Mononuclear cell (primary cell): Measurements from ENCODE around the gene LRP3. TPM values are rescaled to one million over a fixed set of nuclear protein-coding genes. Genes with fewer than 3 reads are reported as not detected.
"Not testable (repeated sequence)": the region's sequence is repeated elsewhere in the genome, so short reads cannot be mapped to it uniquely, and the experiment has no call there.

Experiments used
- H3K27me3 ChIP-seq: 2 replicates; pipeline ENCODE4 v1.6.0; 2011; ENCODE audit warnings: low read length, control low read depth; ENCODE audit not compliant: insufficient read depth
- H3K4me1 ChIP-seq: 2 replicates; pipeline ENCODE4 v1.5.1; 2011; ENCODE audit warnings: mild to moderate bottlenecking, low read length, control low read depth; ENCODE audit not compliant: insufficient read depth
- H3K4me3 ChIP-seq: 2 replicates; pipeline ENCODE4 v1.5.1; 2011; ENCODE audit warnings: mild to moderate bottlenecking, low read length, moderate library complexity
- H3K9me3 ChIP-seq: 2 replicates; pipeline ENCODE4 v1.5.1; 2011; ENCODE audit warnings: low read depth, mild to moderate bottlenecking, control low read depth, low read length
- total RNA-seq: library from RNA; depleted of rRNA; stranded (reverse); fragments of >200 nt; gene quantifications from one replicate; pipeline ENCODE4 v1.2.3, GENCODE V29; 2012

LRP3 gene, protein sequence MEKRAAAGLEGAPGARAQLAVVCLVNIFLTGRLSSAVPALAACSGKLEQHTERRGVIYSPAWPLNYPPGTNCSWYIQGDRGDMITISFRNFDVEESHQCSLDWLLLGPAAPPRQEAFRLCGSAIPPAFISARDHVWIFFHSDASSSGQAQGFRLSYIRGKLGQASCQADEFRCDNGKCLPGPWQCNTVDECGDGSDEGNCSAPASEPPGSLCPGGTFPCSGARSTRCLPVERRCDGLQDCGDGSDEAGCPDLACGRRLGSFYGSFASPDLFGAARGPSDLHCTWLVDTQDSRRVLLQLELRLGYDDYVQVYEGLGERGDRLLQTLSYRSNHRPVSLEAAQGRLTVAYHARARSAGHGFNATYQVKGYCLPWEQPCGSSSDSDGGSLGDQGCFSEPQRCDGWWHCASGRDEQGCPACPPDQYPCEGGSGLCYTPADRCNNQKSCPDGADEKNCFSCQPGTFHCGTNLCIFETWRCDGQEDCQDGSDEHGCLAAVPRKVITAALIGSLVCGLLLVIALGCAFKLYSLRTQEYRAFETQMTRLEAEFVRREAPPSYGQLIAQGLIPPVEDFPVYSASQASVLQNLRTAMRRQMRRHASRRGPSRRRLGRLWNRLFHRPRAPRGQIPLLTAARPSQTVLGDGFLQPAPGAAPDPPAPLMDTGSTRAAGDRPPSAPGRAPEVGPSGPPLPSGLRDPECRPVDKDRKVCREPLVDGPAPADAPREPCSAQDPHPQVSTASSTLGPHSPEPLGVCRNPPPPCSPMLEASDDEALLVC
- 3.8 TPM for total RNA-seq

DNA sequence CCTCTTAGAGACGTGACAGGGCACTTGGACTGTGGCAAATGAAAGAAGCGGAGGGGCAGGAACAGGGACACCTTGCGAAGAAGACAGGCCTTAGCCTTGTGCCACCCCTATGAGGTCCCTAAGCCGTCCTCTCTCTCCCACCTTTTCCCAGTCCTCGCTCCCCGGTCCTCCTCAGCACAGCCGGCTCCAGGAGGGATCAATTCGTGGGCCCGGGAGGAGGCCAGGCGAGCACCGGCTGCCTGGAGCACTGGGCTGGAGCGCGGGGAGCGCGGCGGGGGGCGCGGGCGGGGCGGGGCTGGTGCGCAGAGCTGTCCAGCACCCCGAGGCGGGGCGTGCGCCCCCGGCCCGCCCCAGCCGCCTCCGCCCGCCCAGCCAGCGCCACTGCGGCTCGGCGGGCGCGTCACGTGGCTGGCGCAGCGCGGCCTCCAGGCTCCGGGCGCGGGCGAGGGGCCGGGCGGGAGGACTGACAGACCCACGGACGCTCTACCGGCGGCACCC, at the start of gene LRP3:
LRP3 (plus strand) TSS at position 466 of the 498 bp plus-strand sequence. CDS start 456 bp downstream, outside the sequence.
- Histone ChIP-seq H3K4me1 (peaks cover 23% of the 10 kb centered on the region), H3K4me3 (peak within 1 kb of the TSS; percentile 29)

DNA sequence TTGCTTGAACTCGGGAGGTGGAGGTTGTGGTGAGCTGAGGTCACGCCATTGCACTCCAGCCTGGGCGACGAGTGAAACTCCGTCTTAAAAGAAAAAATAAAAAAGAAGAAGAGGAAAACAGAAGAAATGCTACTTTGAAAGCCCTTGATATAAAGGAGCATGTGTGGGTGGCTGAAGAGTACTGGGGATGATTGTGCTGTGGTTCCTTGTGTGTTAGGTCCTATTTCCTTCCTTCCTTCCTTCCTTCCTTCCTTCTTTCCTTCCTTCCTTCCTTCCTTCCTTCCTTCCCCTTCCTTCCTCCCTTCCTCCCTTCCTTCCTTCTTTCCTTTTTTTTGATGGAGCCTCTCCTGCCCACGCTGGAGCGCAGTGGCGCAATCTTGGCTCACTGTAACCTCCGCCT, 47.9 kb upstream of the LRP3 start:
- Histone ChIP-seq H3K9me3 (no peaks in the 10 kb centered on the region), H3K4me1 (peaks cover 2% of the 10 kb centered on the region), H3K4me3 (no peak overlapping the region), H3K27me3 (no peaks in the 10 kb centered on the region)

More for the DNA sequence above, at the start of gene LRP3:
- peaks cover 10% of the 10 kb centered on the region for H3K27me3 ChIP-seq
- no peaks in the 10 kb centered on the region for H3K9me3 ChIP-seq

DNA sequence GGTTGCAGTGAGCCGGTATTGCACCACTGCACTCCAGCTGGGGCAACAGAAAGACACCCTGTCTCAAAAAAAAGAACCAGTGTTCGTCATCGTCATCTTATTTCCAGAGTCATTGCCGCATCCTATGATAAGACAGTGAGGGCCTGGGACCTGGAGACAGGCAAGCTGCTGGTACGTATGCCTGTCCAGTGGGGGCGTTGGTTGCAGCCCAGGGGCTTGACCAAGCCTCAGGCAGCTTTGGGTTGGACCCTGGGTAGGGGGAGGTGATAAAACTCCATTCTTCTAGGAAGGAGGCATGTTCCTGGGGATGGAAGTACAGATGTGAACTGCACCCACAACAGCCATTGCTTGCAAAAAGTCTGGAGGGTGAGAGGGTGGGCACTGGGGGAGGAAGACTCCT, 46.6 kb upstream of the LRP3 start:
- no peaks in the 10 kb centered on the region for H3K9me3 ChIP-seq
- H3K4me1 ChIP-seq = peaks cover 16% of the 10 kb centered on the region
- H3K4me3 ChIP-seq = no peak overlapping the region
- no peaks in the 10 kb centered on the region for H3K27me3 ChIP-seq

DNA sequence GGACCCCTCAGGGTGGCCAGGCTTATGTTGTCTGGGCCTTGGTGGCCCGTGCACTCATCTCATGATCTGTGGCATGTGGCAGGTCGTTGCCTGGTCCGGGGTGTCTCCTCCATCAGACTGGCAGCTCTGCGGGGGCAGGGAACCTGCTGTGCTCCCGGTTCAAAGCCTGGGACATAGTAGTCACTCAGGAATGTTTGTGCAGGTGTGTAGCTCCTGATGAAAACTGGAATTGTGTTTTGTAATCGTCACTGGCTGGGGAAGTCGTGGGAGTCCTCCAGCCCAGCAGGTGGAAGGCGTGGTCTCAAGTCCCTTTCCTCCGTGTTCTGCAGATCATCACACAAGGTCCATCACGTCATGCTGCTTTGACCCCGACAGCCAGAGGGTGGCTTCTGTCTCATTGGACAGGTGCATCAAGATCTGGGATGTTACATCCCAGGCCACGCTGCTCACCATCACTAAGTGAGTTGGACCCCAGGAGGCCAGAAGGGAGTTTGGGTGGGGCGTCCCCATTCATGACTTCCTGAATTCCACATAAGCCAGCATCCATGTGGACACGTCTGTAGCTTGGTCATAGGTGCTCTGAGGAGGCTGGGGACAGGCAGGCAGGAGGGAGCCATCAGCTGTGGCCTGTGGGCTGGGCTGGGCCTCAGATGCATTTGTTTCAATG, 43.1 kb upstream of the LRP3 start:
- no peaks in the 10 kb centered on the region for H3K9me3 ChIP-seq

DNA sequence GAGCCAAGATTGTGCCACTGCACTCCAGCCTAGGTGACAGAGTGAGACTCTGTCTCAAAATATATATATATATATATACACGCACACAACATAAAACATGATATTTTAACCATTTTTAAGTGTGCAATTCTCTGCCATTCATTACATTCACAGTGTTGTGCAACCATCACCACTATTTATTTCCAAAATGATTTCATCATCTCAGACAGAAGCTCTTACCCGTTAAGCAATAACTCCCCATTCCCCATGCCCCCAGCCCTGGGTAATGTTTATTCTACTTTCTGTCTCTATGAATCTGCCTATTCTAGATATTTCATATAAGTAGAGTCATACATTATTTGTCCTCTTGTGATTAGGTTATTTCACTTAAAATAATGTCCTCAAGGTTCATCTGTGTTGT, 42.0 kb upstream of the LRP3 start:
- Histone ChIP-seq H3K4me1 (peaks cover 31% of the 10 kb centered on the region), H3K4me3 (no peak overlapping the region), H3K27me3 (no peaks in the 10 kb centered on the region), H3K9me3 (no peaks in the 10 kb centered on the region)

More for the DNA sequence above, 43.1 kb upstream of the LRP3 start:
- Histone ChIP-seq H3K27me3 (no peaks in the 10 kb centered on the region), H3K4me3 (no peak overlapping the region), H3K4me1 (peaks cover 23% of the 10 kb centered on the region)

DNA sequence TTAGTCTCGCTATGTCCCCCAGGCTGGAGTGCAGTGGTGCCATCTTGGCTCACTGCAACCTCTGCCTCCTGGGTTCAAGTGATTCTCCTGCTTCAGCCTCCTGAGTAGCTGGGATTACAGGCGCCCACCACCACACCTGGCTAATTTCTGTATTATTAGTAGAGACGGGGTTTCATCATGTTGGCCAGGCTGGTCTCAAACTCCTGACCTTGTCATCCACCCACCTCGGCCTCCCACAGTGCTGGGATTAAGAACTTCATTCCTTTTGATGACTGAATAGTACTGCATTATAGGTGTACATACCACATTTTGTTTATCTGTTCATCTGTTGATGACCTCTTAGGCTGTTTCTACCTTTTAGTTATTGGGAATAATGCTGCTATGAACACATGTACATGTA, 41.5 kb upstream of the LRP3 start:
- not testable (repeated sequence) for H3K9me3 ChIP-seq, H3K27me3 ChIP-seq, H3K4me3 ChIP-seq
- peaks cover 31% of the 10 kb centered on the region for H3K4me1 ChIP-seq

DNA sequence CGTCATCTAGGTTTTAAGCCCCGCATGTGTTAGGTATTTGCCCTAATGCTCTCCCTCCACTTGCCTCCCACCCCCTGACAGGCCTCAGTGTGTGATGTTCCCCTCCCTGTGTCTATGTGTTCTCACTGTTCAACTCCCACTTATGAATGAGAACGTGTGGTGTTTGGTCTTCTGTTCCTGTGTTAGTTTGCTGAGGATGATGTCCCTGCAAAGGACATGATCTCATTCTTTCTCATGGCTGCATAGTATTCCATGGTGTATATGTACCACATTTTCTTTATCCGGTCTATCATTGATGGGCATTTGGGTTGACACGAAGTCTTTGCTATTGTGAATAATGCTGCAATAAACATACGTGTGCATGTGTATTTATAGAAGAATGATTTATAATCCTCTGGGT, 39.8 kb upstream of the LRP3 start:
- H3K4me1 ChIP-seq = peaks cover 46% of the 10 kb centered on the region
- H3K27me3 ChIP-seq, H3K4me3 ChIP-seq, H3K9me3 ChIP-seq: not testable (repeated sequence)

DNA sequence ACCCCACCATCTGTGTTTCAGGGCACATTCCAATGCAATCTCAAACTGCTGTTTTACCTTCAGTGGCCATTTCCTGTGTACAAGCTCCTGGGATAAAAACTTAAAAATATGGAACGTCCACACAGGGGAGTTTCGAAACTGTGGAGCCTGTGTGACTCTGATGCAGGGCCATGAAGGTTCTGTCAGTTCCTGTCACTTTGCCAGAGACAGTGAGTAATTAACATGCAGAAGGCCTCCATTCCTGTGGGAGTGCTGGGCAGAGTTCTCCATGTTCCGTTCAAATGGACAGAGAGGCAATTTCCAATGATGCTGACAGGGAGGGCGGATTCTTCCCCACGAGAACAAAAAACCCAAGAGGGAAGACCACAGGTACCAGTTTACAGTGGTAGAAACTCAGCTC, 37.8 kb upstream of the LRP3 start:
- no peaks in the 10 kb centered on the region for H3K27me3 ChIP-seq
- H3K4me3 ChIP-seq = no peak overlapping the region
- H3K9me3 ChIP-seq = no peaks in the 10 kb centered on the region
- peaks cover 63% of the 10 kb centered on the region for H3K4me1 ChIP-seq

DNA sequence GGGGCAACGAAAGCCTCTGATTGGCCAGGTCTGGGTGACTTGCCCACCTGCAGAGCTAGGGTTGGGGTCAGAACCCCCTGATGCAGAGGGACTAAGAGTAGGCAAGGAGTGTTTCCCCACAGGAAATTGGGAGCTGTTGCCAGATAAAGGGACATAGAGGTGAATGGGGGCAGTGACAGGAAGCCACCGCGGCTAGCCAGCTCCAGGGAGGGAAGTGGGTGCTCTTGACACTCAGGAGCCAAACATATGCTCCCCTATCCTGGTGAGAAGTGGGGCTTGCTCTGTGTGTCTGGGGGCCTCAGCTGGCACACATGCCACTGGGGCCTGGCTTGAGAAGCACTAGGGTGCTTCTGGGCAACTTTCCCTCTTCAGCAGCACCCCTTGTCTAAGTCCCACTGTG, 36.2 kb upstream of the LRP3 start:
- Histone ChIP-seq H3K9me3 (no peaks in the 10 kb centered on the region), H3K4me1 (peaks cover 56% of the 10 kb centered on the region), H3K27me3 (no peaks in the 10 kb centered on the region), H3K4me3 (no peak overlapping the region)

DNA sequence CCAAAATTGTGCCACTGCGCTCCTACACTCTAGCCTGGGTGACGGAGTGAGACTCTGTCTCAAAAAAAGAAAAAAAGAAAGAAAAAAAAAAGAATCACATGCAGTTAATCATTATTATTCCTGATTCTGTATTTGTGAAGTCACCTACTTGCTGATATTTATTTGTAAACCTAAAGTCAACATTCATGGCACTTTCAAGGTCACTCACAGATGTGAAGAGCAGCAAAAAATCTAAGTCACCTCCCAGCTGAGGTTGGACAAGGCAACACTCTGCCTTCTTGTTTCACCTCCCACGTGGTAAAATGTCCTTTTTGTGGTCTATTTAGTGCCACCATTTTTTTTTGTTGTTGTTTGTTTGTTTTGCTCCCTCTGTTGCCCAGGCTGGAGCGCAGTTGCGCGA, 35.8 kb upstream of the LRP3 start:
- H3K4me1 ChIP-seq = peaks cover 53% of the 10 kb centered on the region
- no peaks in the 10 kb centered on the region for H3K9me3 ChIP-seq
- H3K4me3 ChIP-seq = no peak overlapping the region
- no peaks in the 10 kb centered on the region for H3K27me3 ChIP-seq

DNA sequence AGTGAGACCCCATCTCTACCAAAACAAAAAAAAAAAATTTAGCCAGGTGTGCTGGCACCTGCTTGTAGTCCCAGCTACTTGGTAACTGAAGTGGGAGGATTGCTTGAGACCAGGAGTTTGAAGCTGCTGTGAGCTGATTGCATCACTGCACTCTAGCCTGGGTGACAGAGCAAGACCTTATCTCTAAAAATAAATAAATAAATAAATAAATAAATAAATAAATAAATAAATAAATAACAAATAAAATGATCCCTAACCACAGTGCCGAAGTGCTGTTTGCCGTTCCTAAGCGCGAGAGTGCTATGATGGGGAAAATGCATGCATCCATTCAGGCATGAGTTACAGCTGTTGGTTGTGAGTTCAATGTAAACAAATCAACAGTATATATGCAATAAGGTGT, 35.0 kb upstream of the LRP3 start:
- Histone ChIP-seq H3K4me1 (peaks cover 57% of the 10 kb centered on the region), H3K27me3 (no peaks in the 10 kb centered on the region), H3K4me3 (no peak overlapping the region), H3K9me3 (no peaks in the 10 kb centered on the region)

DNA sequence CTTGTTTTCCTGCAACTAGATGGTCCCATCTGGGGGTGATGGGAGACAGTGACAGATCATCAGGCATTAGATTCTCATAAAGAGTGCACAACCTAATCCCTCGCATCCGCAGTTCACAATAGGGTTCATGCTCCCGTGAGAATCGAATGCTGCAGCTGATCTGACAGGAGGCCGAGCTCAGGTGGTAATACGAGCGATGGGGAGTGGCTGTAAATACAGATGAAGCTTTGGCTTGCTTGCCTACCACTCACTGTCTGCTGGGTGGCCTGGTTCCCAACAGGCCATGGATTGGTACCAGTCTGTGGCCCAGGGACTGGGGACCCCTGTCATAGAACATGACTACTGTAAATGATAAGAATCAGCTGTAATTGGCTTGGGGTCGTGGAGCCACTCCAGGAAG, 34.2 kb upstream of the LRP3 start:
- H3K4me3 ChIP-seq = no peak overlapping the region
- H3K4me1 ChIP-seq = peaks cover 57% of the 10 kb centered on the region
- no peaks in the 10 kb centered on the region for H3K9me3 ChIP-seq
- H3K27me3 ChIP-seq = no peaks in the 10 kb centered on the region

DNA sequence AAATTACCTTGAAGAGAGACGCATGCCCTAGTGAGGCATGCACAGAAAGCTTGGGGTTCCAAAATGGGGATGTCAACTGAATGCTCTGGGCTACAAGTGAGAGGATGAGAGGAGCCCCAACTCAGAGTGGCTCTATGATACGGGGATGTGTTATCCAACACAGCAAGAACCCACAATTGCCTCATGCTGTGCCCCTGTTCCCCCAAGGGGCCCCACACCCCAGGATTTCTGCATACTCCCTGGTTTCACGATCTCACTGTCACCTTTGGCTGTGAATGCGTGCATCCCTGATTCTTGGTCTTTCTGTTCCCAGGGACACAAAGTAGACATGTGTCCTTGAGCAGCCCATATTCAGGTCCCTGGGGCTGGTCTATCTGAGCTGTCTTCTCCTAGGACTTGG, 32.9 kb upstream of the LRP3 start:
- Histone ChIP-seq H3K27me3 (no peaks in the 10 kb centered on the region), H3K4me1 (peaks cover 54% of the 10 kb centered on the region), H3K9me3 (no peaks in the 10 kb centered on the region), H3K4me3 (no peak overlapping the region)

DNA sequence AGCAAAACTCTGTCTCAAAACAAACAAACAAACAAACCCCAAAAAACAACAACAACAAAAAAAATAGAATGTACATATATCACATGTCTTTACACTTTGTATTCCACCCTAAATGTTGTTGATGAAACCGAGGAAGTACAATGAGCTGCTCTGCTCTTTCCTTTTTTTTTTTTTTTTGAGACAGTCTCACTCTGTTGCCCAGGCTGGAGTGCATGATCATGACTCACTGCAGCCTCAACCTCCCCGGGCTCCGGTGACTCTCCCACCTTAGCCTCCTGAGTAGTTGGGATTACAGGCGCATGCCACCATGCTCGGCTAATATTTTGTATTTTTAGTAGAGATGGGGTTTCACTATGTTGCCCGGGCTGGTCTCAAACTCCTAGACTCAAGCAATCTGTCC, 30.6 kb upstream of the LRP3 start:
- Histone ChIP-seq H3K4me1 (peaks cover 39% of the 10 kb centered on the region), H3K27me3 (no peaks in the 10 kb centered on the region), H3K4me3 (no peak overlapping the region), H3K9me3 (no peaks in the 10 kb centered on the region)

DNA sequence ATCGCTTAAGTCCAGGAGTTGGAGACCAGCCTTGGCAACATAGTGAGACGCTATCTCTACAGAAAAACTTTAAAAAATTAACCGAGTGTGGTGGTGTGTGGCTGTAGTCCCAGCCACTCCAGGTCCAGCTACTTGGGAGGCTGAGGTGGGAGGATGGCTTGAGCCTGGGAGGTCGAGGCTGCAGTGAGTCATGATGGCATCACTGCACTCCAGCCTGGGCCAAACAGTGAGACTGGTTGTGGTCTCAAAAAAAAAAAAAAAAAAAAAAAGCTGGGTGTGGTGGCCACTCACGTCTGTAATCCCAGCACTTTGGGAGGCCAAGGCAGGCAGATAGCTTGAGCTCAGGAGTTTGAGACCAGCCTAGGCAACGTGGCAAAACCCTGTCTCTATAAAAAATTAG, 28.1 kb upstream of the LRP3 start:
- H3K9me3 ChIP-seq, H3K27me3 ChIP-seq, H3K4me3 ChIP-seq: not testable (repeated sequence)
- H3K4me1 ChIP-seq = peaks cover 16% of the 10 kb centered on the region
